ENCODE data around the gene PATZ1.

The PATZ1 gene

DNA sequence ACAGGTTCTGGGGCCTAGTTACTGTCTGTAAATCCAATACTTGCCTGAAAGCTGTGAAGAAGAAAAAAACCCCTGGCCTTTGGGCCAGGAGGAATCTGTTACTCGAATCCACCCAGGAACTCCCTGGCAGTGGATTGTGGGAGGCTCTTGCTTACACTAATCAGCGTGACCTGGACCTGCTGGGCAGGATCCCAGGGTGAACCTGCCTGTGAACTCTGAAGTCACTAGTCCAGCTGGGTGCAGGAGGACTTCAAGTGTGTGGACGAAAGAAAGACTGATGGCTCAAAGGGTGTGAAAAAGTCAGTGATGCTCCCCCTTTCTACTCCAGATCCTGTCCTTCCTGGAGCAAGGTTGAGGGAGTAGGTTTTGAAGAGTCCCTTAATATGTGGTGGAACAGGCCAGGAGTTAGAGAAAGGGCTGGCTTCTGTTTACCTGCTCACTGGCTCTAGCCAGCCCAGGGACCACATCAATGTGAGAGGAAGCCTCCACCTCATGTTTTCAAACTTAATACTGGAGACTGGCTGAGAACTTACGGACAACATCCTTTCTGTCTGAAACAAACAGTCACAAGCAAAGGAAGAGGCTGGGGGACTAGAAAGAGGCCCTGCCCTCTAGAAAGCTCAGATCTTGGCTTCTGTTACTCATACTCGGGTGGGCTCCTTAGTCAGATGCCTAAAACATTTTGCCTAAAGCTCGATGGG, 67.4 kb downstream of the PATZ1 start:
- DNase-seq, result no peak

DNA sequence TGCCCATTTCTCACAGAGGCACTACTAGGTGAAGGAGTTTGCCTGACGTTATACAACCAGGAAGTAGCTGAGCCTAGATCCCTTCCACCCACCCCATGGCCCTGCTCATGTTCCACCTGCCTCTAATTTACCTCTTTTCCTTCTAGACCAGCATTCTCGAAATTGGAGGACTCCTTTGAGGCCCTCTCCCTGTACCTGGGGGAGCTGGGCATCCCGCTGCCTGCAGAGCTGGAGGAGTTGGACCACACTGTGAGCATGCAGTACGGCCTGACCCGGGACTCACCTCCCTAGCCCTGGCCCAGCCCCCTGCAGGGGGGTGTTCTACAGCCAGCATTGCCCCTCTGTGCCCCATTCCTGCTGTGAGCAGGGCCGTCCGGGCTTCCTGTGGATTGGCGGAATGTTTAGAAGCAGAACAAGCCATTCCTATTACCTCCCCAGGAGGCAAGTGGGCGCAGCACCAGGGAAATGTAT, 68.0 kb downstream of the PATZ1 start:
- no peak for DNase-seq

DNA sequence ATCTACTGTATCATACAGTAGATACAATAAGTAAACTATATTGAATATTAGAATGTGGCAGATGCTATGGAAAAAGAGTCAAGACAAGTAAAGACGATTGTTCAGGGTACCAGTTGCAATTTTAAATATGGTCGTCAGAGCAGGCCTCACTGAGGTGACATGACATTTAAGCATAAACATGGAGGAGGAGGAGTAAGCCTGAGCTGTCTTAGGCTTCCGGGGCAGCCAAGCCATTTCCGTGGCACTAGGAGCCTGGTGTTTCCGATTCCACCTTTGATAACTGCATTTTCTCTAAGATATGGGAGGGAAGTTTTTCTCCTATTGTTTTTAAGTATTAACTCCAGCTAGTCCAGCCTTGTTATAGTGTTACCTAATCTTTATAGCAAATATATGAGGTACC, 68.4 kb downstream of the PATZ1 start:
- DNase-seq, result no peak

DNA sequence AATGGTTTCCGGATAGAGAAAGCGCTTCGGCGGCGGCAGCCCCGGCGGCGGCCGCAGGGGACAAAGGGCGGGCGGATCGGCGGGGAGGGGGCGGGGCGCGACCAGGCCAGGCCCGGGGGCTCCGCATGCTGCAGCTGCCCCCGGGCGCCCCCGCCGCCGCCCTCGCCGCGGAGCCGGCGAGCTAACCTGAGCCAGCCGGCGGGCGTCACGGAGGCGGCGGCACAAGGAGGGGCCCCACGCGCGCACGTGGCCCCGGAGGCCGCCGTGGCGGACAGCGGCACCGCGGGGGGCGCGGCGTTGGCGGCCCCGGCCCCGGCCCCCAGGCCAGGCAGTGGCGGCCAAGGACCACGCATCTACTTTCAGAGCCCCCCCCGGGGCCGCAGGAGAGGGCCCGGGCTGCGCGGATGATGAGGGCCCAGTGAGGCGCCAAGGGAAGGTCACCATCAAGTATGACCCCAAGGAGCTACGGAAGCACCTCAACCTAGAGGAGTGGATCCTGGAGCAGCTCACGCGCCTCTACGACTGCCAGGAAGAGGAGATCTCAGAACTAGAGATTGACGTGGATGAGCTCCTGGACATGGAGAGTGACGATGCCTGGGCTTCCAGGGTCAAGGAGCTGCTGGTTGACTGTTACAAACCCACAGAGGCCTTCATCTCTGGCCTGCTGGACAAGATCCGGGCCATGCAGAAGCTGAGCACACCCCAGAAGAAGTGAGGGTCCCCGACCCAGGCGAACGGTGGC, 69.5 kb downstream of the PATZ1 start:
- no peak for DNase-seq

All from fibroblast of upper back skin (primary cell).